Smooth muscle cell (in vitro differentiated cells): Measurements from ENCODE around the gene TBC1D19. TPM values are rescaled to one million over a fixed set of nuclear protein-coding genes. Genes with fewer than 3 reads are reported as not detected.

ENCODE experiments used
- DNase-seq: peaks from one replicate; lab custom pipeline; 2025; ENCODE audit not compliant: unreplicated experiment; lab: John Stamatoyannopoulos, UW
- H2AFZ ChIP-seq: fragments of 200-600 bp; sonication (generic); 2 replicates; pipeline ENCODE4 v1.6.0; 2016; ENCODE audit warnings: antibody characterized with exemption, low read depth, mild to moderate bottlenecking
- H3F3A ChIP-seq: fragments of 200-600 bp; sonication (generic); 2 replicates; pipeline ENCODE4 v1.6.0; 2017; ENCODE audit warnings: antibody characterized with exemption, low read depth
- H3K27ac ChIP-seq: fragments of 200-600 bp; sonication (generic); 2 replicates; pipeline ENCODE4 v1.5.1; 2016; ENCODE audit warnings: low read depth, mild to moderate bottlenecking
- H3K27me3 ChIP-seq: fragments of 200-600 bp; sonication (generic); 2 replicates; pipeline ENCODE4 v1.6.1; 2016; ENCODE audit warnings: low read depth, mild to moderate bottlenecking
- H3K36me3 ChIP-seq: fragments of 200-600 bp; sonication (generic); 2 replicates; pipeline ENCODE4 v1.5.1; 2016; ENCODE audit warnings: low read depth
- H3K4me1 ChIP-seq: fragments of 200-600 bp; sonication (generic); 2 replicates; pipeline ENCODE4 v1.5.1; 2016; ENCODE audit warnings: low read depth
- H3K4me2 ChIP-seq: fragments of 200-600 bp; sonication (generic); 2 replicates; pipeline ENCODE4 v1.6.0; 2016; ENCODE audit warnings: mild to moderate bottlenecking
- H3K4me3 ChIP-seq: fragments of 200-600 bp; sonication (generic); 2 replicates; pipeline ENCODE4 v1.5.1; 2016; ENCODE audit warnings: mild to moderate bottlenecking
- H3K79me2 ChIP-seq: fragments of 200-600 bp; sonication (generic); 2 replicates; pipeline ENCODE4 v1.6.0; 2016; ENCODE audit warnings: low read depth, mild to moderate bottlenecking
- H3K9ac ChIP-seq: fragments of 200-600 bp; sonication (generic); 2 replicates; pipeline ENCODE4 v1.6.0; 2016; ENCODE audit warnings: low read depth
- H3K9me3 ChIP-seq: fragments of 200-600 bp; sonication (generic); replicated peaks from 2 replicates; pipeline ENCODE4 v1.5.1; 2016; ENCODE audit warnings: low read depth
- H4K20me1 ChIP-seq: fragments of 200-600 bp; sonication (generic); 2 replicates; pipeline ENCODE4 v1.6.0; 2016; ENCODE audit warnings: low read depth
- WGBS: methylation state at CpG from one replicate; pipeline ENCODE4 v1.1.7; 2016; ENCODE audit warnings: low lambda C conversion rate; 5-methylcytosine and 5-hydroxymethylcytosine counted together
- polyA plus RNA-seq: library from polyadenylated mRNA; unstranded; fragments of >200 nt; fragmentation: Nextera tagmentation; extraction: Ambion mirVana; gene quantifications from 2 replicates; pipeline ENCODE4 v1.2.1, GENCODE V29; 2016
- total RNA-seq: library from RNA; depleted of rRNA; stranded (reverse); fragments of >200 nt; gene quantifications from 2 replicates; pipeline ENCODE4 v1.2.3, GENCODE V29; 2014
- TF ChIP-seq, protein P1 (sequence below): fragments of 200-600 bp; sonication (generic); IDR thresholded peaks from 2 replicates; pipeline ENCODE4 v1.5.1; 2017; ENCODE audit warnings: borderline replicate concordance, mild to moderate bottlenecking, antibody characterized with exemption; ENCODE audit not compliant: insufficient read depth, poor library complexity, severe bottlenecking

Gene TBC1D19
- total and polyA plus RNA-seq, 2 experiments from 2014 or later = 19.2 to 33.8 TPM

DNA sequence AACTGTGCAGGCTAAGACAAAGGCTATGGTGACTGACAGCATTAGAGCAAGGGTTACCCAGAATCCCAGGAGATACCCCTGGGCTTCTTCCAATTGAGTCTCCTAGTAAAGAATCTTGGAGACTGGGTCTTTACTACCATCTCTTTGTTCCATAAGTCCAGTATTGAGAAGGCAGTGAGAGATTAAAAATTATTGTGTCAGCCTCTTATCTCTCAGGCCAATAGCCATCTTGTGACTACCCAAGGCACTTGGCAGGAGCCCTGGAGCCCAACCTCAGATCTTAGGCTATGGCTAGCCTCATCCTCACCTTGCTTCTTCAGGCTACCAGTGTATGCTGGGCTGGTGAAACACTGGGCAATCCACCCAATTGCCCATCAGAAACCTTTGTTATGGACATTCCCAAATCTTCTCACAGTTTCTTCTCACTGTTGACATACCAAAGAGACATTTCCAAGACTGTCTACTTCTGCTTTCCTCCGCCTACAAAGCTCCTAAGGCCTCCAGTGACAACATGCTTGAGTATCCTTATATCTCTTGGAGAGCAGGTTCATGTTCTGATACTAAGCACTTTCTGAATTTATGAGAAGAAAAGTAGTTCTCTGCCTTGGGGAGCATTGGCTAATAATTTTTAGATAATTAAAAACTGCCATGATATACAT, 200.5 kb downstream of the TBC1D19 start:
- no peaks in the 10 kb centered on the region for H3K79me2 ChIP-seq
- no peaks in the 10 kb centered on the region for H3K27me3 ChIP-seq
- H3K9me3 ChIP-seq = no peaks in the 10 kb centered on the region
- no peaks in the 10 kb centered on the region for H3K4me1 ChIP-seq
- DNase-seq = no peak
- H2AFZ ChIP-seq = no peak overlapping the region
- TF ChIP-seq, protein P1, sequence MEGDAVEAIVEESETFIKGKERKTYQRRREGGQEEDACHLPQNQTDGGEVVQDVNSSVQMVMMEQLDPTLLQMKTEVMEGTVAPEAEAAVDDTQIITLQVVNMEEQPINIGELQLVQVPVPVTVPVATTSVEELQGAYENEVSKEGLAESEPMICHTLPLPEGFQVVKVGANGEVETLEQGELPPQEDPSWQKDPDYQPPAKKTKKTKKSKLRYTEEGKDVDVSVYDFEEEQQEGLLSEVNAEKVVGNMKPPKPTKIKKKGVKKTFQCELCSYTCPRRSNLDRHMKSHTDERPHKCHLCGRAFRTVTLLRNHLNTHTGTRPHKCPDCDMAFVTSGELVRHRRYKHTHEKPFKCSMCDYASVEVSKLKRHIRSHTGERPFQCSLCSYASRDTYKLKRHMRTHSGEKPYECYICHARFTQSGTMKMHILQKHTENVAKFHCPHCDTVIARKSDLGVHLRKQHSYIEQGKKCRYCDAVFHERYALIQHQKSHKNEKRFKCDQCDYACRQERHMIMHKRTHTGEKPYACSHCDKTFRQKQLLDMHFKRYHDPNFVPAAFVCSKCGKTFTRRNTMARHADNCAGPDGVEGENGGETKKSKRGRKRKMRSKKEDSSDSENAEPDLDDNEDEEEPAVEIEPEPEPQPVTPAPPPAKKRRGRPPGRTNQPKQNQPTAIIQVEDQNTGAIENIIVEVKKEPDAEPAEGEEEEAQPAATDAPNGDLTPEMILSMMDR = no peak
- no peaks in the 10 kb centered on the region for H4K20me1 ChIP-seq
- H3K4me3 ChIP-seq = no peak overlapping the region
- H3K27ac ChIP-seq = no peak overlapping the region
- no peak overlapping the region for H3K9ac ChIP-seq
- H3K36me3 ChIP-seq = no peaks in the 10 kb centered on the region
- 96% methylated on average over 1 of the region's 1 CpG for WGBS
- no peak overlapping the region for H3K4me2 ChIP-seq
- no peaks in the 10 kb centered on the region for H3F3A ChIP-seq

- 93% methylated on average over 4 of the region's 4 CpGs for WGBS
- Histone ChIP-seq H4K20me1 (no peaks in the 10 kb centered on the region), H3K4me2 (no peak overlapping the region), H3K4me3 (no peak overlapping the region), H3K36me3 (no peaks in the 10 kb centered on the region), H3K9me3 (no peaks in the 10 kb centered on the region), H3K27me3 (no peaks in the 10 kb centered on the region), H3K9ac (no peak overlapping the region), H3K79me2 (no peaks in the 10 kb centered on the region), H2AFZ (no peak overlapping the region), H3K27ac (no peak overlapping the region), H3F3A (no peaks in the 10 kb centered on the region), H3K4me1 (no peaks in the 10 kb centered on the region)
- no peak for DNase-seq
- TF ChIP-seq, protein P1 = no peak
Measured at GRCh38 chr4:26785312-26785711, 201.4 kb downstream of the TBC1D19 start.

GRCh38 chr4:26785810-26786209, 201.9 kb downstream of the TBC1D19 start:
- DNase-seq = no peak
- Histone ChIP-seq H3K36me3 (no peaks in the 10 kb centered on the region), H3F3A (no peaks in the 10 kb centered on the region), H3K4me2 (no peak overlapping the region), H3K9me3 (no peaks in the 10 kb centered on the region), H3K4me1 (no peaks in the 10 kb centered on the region), H4K20me1 (no peaks in the 10 kb centered on the region), H3K9ac (no peak overlapping the region), H3K4me3 (no peak overlapping the region), H3K27ac (no peak overlapping the region), H3K27me3 (no peaks in the 10 kb centered on the region), H2AFZ (no peak overlapping the region), H3K79me2 (no peaks in the 10 kb centered on the region)
- 57% methylated on average over 2 of the region's 2 CpGs for WGBS
- TF ChIP-seq, protein P1 = no peak

GRCh38 chr4:26786916-26787315, 203.0 kb downstream of the TBC1D19 start:
- H3K4me3 ChIP-seq = no peak overlapping the region
- H3K4me1 ChIP-seq = no peaks in the 10 kb centered on the region
- 93% methylated on average over 3 of the region's 3 CpGs for WGBS
- no peak overlapping the region for H3K4me2 ChIP-seq
- no peaks in the 10 kb centered on the region for H3K36me3 ChIP-seq
- H2AFZ ChIP-seq = no peak overlapping the region
- TF ChIP-seq, protein P1 = no peak
- no peak overlapping the region for H3K9ac ChIP-seq
- no peaks in the 10 kb centered on the region for H3K79me2 ChIP-seq
- no peaks in the 10 kb centered on the region for H4K20me1 ChIP-seq
- no peaks in the 10 kb centered on the region for H3K9me3 ChIP-seq
- H3K27ac ChIP-seq = no peak overlapping the region
- no peaks in the 10 kb centered on the region for H3F3A ChIP-seq
- DNase-seq = no peak
- no peaks in the 10 kb centered on the region for H3K27me3 ChIP-seq
